ENCODE data around the gene RCSD1.
"Not testable (repeated sequence)": the region's sequence is repeated elsewhere in the genome, so short reads cannot be mapped to it uniquely, and the experiment has no call there.

Gene RCSD1

DNA sequence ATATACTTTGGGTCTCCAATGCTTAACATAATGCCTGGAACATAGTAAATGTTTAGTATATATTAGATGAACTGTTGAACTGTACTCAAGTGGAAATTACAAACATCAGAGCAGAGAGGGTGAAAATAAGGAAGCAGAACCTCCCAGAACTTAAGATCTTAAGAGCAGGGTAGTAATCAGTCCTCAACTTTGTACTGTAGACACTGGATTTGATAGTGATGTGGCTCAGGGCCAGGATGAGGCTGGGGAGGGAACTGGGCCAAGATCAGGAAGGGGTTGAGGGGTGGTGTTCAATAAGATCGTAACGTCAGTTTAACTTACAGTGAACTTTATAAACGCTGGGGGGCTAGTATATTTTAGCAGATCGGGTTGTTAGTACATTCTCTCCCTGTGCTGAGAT, 107.1 kb downstream of the RCSD1 start:
- DNase-seq (ENCODE audit: extremely low spot score): no peak
- ChIA-PET CTCF (interaction anchor here (1.7 kb wide), 1 partner anchor 13 kb away, joined by 5 read pairs; no protein-coding TSS in a partner anchor), POLR2A (no interaction called here)
- TF ChIP-seq CTCF (IDR thresholded peaks at IDR 0.05; ENCODE audit: control extremely low read depth, extremely low read depth, low read depth, missing control alignments): no peak

GRCh38 chr1:167738158-167738557, 108.1 kb downstream of the RCSD1 start:
- TF ChIP-seq CTCF (IDR thresholded peaks at IDR 0.05; ENCODE audit: control extremely low read depth, extremely low read depth, low read depth, missing control alignments): no peak
- CTCF ChIA-PET: interaction anchor here (1.3 to 1.7 kb wide), 3 partner anchors 11 to 17 kb away, joined by 3 to 5 read pairs (median 3); partner anchors contain the start of gene MPZL1

GRCh38 chr1:167739752-167740151, 109.7 kb downstream of the RCSD1 start:
- TF ChIP-seq CTCF (IDR thresholded peaks at IDR 0.05; ENCODE audit: control extremely low read depth, extremely low read depth, low read depth, missing control alignments): no peak
- ChIA-PET POLR2A (no interaction called here), CTCF (interaction anchor here (1.2 to 1.8 kb wide), 4 partner anchors 13 to 19 kb away, joined by 3 to 5 read pairs (median 4); no protein-coding TSS in a partner anchor)
- no peak for DNase-seq (ENCODE audit: extremely low spot score)

More at GRCh38 chr1:167738158-167738557, 108.1 kb downstream of the RCSD1 start:
- no peak for DNase-seq (ENCODE audit: extremely low spot score)
- POLR2A ChIA-PET: no interaction called here

DNA sequence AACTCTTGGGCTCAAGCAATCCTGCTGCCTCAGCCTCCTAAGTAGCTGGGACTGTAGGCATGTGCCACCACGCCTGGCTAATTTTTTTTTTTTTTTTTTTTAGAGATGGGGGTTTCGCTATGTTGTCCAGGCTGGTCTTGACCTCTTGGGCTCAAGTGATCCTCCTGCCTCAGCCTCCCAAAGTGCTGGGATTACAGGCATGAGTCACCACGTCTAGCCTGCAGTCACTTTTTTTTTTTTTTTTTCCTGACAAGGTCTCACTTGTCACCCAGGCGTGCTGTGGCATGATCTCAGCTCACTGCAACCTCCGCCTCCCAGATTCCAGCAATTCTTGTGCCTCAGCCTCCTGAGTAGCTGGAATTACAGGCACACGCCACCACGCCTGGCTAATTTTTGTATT, 111.1 kb downstream of the RCSD1 start:
- POLR2A ChIA-PET; DNase-seq (ENCODE audit: extremely low spot score): not testable (repeated sequence)
- CTCF ChIA-PET: interaction anchor here (1.1 kb wide), 1 partner anchor 18 kb away, joined by 4 read pairs; no protein-coding TSS in a partner anchor

- CTCF ChIA-PET; POLR2A ChIA-PET; DNase-seq (ENCODE audit: extremely low spot score): not testable (repeated sequence)
These were observed 112.5 kb downstream of the RCSD1 start for GRCh38 chr1:167742392-167743057.

DNA sequence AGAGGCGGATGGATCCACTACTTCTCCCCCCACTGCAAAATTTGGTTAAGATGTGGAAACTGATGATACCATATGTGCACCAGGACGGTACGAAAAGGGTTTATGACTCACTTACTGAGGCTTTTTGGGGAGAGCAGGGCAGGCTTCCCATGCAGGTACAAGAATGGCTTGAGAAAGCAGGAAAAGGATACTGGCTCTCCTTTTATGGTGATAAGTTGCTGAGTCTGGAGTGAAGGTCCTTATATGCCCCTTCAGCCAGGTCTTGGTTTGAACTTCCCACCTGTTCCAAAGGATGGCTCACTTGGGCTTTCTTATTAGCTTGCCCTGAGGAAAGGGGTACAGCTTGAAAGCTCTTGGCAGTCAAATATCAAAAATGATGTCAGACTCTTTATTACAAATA, 114.9 kb downstream of the RCSD1 start:
- CTCF ChIA-PET: no interaction called here

GRCh38 chr1:167746013-167746672, 116.1 kb downstream of the RCSD1 start:
- ChIA-PET POLR2A (no interaction called here), CTCF (no interaction called here)
- DNase-seq (ENCODE audit: extremely low spot score): no peak
- TF ChIP-seq CTCF (IDR thresholded peaks at IDR 0.05; ENCODE audit: control extremely low read depth, extremely low read depth, low read depth, missing control alignments): no peak

More for the DNA sequence above, 114.9 kb downstream of the RCSD1 start:
- DNase-seq (ENCODE audit: extremely low spot score): no peak
- no peak for TF ChIP-seq CTCF (IDR thresholded peaks at IDR 0.05; ENCODE audit: control extremely low read depth, extremely low read depth, low read depth, missing control alignments)
- POLR2A ChIA-PET: no interaction called here

Measured in GM10248 (cell line).